Effector CD8-positive, alpha-beta T cell (primary cell): ENCODE measurements around the gene CFAP65.

Experiments
- DNase-seq: peaks from one replicate; lab custom pipeline; 2025; lab: John Stamatoyannopoulos, UW

The CFAP65 gene

GRCh38 chr2:218992703-218993344 lies 48.5 kb downstream of the CFAP65 start:
- DNase-seq, result no peak

- DNase-seq, result no peak
Observed at GRCh38 chr2:218992196-218992595, 49.1 kb downstream of the CFAP65 start.

DNA sequence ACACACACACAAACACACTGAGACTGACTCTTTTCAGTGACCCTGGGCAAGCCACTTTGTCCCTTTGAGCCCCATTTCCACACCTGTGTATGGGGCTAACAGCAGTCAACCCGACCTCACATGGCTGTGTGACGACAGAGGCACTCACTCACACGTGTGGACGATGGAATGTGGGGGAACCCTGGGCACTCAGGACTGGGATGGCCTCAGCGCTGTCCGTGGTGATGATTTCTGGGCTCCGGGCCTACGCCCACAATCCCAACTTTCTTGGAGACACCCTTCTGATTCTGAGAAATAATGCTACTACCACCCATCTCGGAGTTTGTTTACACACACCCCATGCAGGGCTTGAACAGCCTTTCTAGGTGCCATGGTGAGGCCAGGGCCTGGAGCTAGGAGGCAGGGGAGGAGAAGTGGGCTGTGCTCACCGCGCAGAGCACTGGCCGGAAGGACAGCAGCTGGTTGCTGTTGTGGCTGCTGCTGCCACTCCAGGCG lies 49.6 kb downstream of the CFAP65 start:
- no peak for DNase-seq

GRCh38 chr2:218990612-218991011 lies 50.7 kb downstream of the CFAP65 start:
- DNase-seq, result no peak

GRCh38 chr2:218990052-218990451 lies 51.3 kb downstream of the CFAP65 start:
- DNase-seq, result no peak

- DNase-seq, result no peak
Observed at GRCh38 chr2:218988650-218989049, 52.7 kb downstream of the CFAP65 start.

- DNase-seq, result no peak
Observed at GRCh38 chr2:218988164-218988563, 53.2 kb downstream of the CFAP65 start.

DNA sequence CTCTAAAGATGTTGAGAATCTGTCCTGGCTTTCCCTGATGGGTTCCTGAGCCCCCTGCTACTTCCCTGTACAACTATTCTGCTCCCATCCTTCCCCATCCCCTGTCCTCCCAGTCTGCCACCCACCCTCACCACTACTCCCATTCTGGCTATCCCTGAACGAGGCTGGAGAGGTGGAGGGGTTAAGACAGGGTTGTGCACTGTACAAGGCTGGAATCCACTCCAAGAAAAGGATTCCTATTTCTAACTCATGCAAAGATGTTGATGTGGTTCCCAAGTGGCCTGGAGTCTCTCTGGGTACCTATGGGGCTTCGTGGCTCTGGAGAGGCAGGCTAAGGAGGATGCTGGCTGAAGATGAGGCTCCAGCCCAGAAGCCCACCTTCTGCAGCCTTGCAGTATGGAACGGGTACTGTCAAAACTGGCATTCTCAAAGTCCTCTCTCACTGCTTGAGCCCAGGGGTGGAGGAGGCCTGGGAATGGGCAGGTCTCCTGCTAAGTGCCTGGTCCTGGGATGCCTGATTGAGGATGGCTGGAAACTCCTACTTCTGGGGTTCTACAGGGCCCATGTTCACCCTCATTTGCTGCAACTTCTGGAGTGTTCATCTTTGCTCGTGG lies 55.1 kb downstream of the CFAP65 start:
- DNase-seq, result no peak

DNA sequence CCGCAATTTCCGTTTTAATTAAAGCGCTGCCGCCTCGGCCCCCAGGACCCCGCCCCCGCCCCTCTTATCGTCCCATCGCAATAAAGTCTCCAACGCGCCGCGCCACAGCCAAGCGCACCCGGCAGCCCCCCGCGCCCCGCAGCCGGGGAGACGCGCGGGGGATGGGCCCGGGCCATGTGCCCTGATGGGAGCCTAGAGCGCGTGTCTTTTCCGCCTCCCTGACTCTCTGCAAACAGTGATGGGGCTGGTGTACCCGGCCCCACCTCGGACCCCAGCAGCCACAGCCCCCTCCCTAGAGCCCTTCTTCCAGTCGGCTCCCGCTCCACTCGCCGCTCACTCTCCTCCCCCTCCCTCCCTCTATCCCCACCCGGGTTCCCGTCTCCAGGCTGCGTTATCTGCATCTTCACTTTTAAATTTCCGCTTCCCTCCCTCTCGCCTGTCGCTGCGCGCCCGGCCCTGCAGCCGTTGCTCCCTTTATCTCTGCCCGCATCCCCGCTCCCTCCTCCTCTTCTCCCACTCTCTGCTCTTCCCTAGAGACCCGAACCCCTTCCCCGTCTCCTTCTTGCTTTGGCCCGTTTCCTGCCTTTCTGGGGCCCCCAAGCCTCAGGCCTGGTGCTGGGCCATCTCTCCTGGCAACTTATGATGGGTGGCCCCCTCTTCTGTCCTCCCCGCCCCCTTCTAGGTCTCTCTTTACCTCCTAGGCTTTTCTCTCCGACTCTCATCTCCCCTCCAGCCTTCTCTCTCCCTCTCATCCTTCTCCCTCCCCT lies 55.8 kb downstream of the CFAP65 start:
- no peak for DNase-seq

DNA sequence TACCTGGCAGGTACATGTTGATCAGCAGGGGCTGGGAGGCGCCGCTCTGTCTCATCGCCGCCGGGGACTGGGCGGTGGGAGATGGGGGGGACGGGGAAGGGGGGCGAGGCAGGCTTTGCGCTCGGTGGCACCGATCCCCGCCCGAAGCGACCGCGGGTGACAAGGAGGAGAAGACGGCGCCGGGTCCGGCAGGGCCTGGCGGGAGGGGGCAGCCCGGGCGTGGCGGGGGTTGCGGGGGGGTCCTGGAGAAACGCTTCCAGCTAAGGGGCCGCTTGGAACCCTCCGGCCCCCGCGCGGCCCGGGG lies 56.3 kb downstream of the CFAP65 start, which contains the start of gene FEV:
TSS of gene FEV (minus strand) at position 164 of the 304 bp plus-strand sequence. CDS start at position 55, 109 bp downstream.
- DNase-seq, result no peak

- DNase-seq, result no peak
Observed at GRCh38 chr2:218984239-218985020, 56.9 kb downstream of the CFAP65 start.

DNA sequence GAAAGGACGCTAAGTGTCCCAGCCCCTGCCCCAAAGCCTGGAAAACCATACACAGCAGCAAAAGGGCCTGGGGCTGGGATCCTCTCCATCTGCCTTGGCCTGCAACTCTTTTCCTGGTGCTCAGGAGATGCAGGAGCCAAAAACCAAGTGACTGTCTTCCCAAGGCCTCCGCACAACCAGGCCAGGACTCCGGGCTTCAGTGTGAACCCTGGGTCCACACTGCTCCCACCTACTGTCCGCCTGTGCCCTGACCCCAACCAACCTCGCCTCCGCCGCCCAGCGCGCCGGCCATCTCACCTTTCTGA lies 57.4 kb downstream of the CFAP65 start:
- no peak for DNase-seq

- no peak for DNase-seq
Observed at GRCh38 chr2:218983263-218983933, 57.9 kb downstream of the CFAP65 start.

- DNase-seq, result no peak
Observed at GRCh38 chr2:218982586-218983262, 58.6 kb downstream of the CFAP65 start.

- no peak for DNase-seq
Observed at GRCh38 chr2:218981881-218982585, 59.3 kb downstream of the CFAP65 start.

DNA sequence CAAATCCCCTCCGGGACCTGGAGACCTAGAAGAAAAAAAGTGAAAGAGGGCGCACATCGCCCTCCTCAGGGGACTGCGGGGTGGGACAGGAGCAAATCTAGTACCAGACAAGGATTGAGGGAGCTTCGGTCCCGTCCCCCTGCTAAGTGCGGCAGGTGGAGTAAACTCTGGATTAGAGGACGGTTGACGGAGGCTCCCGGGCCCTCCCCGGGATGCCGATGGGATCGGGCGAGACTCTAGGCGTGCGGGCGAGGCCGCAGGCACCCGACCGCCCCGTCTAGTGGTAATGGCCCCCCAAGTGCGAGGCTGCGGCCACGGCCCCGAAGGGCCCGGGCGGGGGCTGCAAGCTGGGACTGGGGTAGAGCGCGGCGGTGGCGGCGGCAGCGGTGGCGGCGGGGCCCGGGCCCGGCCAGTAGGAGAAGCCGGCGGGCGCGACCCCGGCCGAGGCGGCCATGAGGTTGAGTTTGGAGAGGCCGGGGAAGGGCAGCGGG lies 59.9 kb downstream of the CFAP65 start:
- no peak for DNase-seq

DNA sequence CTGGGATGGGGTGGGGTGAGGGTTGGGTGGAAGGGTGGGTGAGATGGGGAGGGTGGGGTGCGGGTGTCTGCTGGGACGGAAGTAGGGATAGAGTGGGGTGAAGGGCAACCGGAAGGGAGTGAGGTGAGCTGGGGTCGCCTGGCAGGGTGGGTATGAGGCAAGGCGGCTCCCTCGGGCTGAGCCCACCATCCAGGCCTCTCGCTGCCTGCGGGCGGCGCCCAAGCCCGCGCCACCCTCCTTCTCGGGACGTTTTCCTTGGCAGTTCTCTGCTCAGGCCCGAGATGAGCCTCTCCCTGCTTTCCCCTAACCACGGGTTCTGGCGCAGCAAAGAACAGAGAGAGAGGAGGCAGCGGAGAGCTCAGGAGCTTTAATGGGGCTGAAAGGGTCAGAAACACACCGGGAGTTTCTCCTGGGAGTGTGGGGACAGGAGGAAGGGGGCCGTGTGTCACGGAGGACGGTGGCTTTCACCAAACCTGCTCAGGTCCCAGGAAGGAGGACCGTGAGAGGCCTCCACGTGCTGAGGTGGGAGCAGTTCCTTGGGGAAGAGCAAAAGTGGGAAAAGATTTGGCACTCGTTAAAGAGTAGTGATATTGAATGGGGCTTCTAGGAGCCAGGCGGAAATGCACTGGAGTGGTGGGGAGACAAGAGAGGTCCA lies 60.5 kb downstream of the CFAP65 start:
- DNase-seq, result no peak

- peak; percentile 74 for DNase-seq
Observed at GRCh38 chr2:218979846-218980734, 61.2 kb downstream of the CFAP65 start.
